Erythroblast (primary cell): Measurements from ENCODE around the gene SOX11.

Experiments used
- GATA1 ChIP-seq: IDR thresholded peaks from 2 replicates; pipeline ENCODE4 v1.6.1; 2011; ENCODE audit warnings: low read depth, mild to moderate bottlenecking, control low read depth, low read length, moderate library complexity
- POLR2A ChIP-seq: IDR thresholded peaks from 2 replicates; pipeline ENCODE4 v1.6.1; 2011; ENCODE audit warnings: mild to moderate bottlenecking, low read length

DNA sequence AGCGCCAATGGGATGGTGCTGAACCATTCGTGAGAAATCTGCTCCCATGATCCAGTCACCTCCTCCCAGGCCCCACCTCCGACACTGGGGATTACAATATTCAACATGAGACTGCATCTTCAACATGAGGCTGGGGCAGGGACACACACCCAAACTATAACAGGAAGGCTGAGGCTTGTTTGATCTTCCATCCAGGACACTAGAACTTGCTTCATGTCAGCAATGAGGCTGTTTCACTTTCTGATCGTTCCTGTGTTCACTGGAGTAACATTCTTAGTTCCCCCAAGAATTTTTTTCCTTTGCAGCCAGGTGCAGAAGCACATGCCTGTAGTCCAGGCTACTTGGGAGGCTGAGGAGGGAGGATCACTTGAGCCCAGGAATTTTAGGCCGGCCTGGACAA, 30.8 kb upstream of the SOX11 start:
- TF ChIP-seq POLR2A = no peak
- no peak for TF ChIP-seq GATA1
